Measurements from ENCODE around the gene PSMB2. TPM values are rescaled to one million over a fixed set of nuclear protein-coding genes. Genes with fewer than 3 reads are reported as not detected.

Gene PSMB2
- polyA plus RNA-seq, 1 donor from 2014 or later: 48.2 TPM

DNA sequence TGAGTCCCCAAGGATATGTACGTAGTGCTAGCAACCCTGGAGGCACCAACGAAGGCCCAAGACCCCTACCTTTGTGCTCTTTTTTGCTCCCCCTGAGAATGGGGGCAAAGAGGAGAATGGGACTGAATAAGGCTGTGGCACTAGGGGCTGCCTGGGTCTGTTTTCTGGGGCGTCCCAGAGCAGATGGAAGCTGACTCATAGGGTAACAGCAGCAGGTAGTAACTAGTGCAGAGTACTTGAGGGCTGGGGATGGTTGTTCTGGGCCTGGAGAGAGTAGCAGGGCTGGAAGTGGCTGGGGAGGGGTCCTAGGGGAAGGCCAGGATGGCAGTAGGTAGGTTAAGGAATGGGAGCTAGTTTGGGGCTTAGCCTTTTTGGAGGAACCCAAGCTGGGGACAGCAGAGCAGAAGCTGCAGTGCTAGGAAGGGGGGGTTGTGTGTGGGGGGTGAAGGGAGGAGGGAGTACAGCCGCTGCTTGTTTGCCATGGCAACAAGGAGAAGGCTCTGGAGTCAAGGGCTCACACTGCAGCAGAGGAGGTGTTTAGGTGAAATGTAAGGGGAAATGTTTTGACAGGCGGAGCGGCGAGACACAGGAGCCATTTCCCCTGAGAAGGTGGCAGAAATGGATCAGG lies 81.9 kb downstream of the PSMB2 start:
- Histone ChIP-seq H3K9me2 (ENCODE audit: insufficient read depth, low read length) (no peaks in the 10 kb centered on the region), H3K36me3 (ENCODE audit: insufficient read depth, low read length) (no peaks in the 10 kb centered on the region), H3F3A (ENCODE audit: insufficient read depth, low read length, poor library complexity, severe bottlenecking) (peaks cover 5% of the 10 kb centered on the region), H3K9me3 (ENCODE audit: low read length) (no peaks in the 10 kb centered on the region), H4K20me1 (ENCODE audit: insufficient read depth) (no peaks in the 10 kb centered on the region), H2AFZ (ENCODE audit: low read depth, low read length) (no peak overlapping the region), H3K4me3 (ENCODE audit: low read length) (peak overlapping the region; percentile 93), H3K27me3 (ENCODE audit: insufficient read depth, low read depth, low read length) (no peaks in the 10 kb centered on the region), H3K27ac (ENCODE audit: low read length) (peak overlapping the region; percentile 91), H3K9ac (ENCODE audit: low read length) (peak overlapping the region; percentile 87), H3K79me2 (replicated peaks; ENCODE audit: insufficient read depth, low read length) (peaks cover 18% of the 10 kb centered on the region), H3K4me2 (ENCODE audit: low read length) (peak overlapping the region; percentile 63)
- TF ChIP-seq RAD21 (conservative IDR thresholded peaks at IDR 0.05) (no peak), MXI1 (conservative IDR thresholded peaks at IDR 0.05; ENCODE audit: poor library complexity, severe bottlenecking) (peak; percentile 11)

DNA sequence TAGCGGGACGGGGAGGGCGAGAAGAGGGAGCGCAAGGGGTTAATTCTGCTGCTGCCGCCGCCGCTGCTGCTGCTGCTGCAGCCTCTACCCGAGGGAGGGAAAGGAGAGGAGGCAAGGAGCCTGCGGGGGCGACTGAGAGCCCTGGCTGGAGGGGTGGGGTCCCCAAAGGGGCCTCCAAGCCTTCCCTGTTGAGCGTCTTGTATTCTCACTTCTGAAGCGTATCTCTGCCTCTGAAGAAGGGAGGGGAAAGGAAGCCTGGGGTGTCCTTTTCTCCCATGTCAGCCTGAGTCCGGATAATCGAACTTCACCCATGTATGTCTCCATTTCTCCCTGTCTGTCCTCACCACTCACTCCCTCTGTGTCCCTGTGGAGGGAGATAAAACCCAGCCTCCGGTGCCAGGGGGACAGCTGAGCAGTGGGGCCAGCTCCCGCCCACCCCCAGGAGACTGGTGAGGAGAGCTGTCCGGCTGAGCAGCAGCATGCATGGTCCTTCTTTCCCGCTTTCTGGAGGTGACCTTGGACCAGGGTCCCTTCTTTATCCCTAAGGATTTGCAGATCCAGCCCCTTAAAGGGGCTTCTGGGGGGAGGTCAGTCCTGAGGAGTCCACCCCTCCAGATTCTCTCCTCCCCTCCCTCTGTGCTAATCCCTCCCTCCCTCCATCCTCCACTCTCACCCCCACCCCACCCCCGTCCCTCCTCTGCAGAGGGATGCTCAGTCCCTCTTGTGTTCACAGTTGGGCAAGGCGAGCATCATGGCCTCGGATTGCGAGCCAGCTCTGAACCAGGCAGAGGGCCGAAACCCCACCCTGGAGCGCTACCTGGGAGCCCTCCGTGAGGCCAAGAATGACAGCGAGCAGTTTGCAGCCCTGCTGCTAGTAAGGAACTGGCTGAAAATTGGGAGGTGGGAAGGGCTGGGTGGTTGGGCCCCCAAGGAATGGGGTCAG lies 82.7 kb downstream of the PSMB2 start:
- Histone ChIP-seq H3K9ac (ENCODE audit: low read length) (peak overlapping the region; percentile 87), H3K79me2 (replicated peaks; ENCODE audit: insufficient read depth, low read length) (peaks cover 18% of the 10 kb centered on the region), H4K20me1 (ENCODE audit: insufficient read depth) (no peaks in the 10 kb centered on the region), H3K9me2 (ENCODE audit: insufficient read depth, low read length) (no peaks in the 10 kb centered on the region), H3K27ac (ENCODE audit: low read length) (peak overlapping the region; percentile 91), H3K4me2 (ENCODE audit: low read length) (peak overlapping the region; percentile 63), H3K4me3 (ENCODE audit: low read length) (peak overlapping the region; percentile 93), H3K36me3 (ENCODE audit: insufficient read depth, low read length) (no peaks in the 10 kb centered on the region), H2AFZ (ENCODE audit: low read depth, low read length) (no peak overlapping the region), H3F3A (ENCODE audit: insufficient read depth, low read length, poor library complexity, severe bottlenecking) (peaks cover 5% of the 10 kb centered on the region), H3K27me3 (ENCODE audit: insufficient read depth, low read depth, low read length) (no peaks in the 10 kb centered on the region), H3K9me3 (ENCODE audit: low read length) (no peaks in the 10 kb centered on the region)
- peak; percentile 25 for TF ChIP-seq RAD21 (conservative IDR thresholded peaks at IDR 0.05)
- peak; percentile 21 for TF ChIP-seq POLR2AphosphoS5 (IDR thresholded peaks at IDR 0.05)
- no peak for TF ChIP-seq TAF1 (IDR thresholded peaks at IDR 0.05; ENCODE audit: low read depth)

DNA sequence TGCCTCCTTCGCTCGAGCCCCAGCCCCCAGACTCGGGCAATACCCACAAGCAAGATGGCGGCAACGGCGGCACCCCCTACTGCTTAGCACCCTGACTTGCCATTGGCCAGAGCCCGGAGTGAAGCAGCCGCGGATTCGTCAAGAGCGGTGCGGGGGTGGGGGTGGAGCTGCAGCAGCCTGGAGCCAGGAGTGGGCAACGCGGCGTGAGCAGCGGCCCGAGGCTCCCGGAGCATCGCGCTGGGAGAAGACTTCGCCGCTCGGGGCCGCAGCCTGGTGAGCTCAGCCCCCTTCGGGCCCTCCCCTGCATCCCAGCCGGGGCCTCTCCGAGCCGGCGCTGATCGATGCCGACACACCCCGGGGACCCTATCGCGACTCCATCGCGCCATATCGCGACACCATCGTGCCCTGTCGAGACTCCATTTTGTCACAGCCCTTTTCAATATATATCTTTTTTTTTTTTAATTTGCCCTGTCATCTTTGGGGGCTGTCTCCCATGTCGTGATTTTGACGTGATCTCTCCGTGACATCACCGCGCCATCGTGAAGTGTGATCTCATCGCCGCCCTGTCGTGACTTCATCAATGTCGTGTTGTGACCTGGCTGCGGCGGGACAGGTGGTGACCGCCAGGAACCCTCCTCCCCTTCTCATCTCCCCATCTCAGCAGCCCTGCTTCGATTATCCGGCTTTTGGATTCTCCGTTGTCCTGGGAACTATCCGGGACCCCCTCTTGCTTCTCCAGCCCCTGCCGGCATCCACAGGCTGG lies 83.5 kb downstream of the PSMB2 start, which contains the start of gene NCDN:
TSS of gene NCDN (plus strand) at position 189 of the 763 bp plus-strand sequence. CDS start at position 581, 392 bp downstream.
- H3K9ac ChIP-seq (ENCODE audit: low read length): peak within 1 kb of the TSS; percentile 87
- peak within 1 kb of the TSS; percentile 90 for H3K4me2 ChIP-seq (ENCODE audit: low read length)
- no peaks in the 10 kb centered on the region for H3K9me3 ChIP-seq (ENCODE audit: low read length)
- peak within 1 kb of the TSS; percentile 93 for H3K4me3 ChIP-seq (ENCODE audit: low read length)
- no peaks in the 10 kb centered on the region for H3K9me2 ChIP-seq (ENCODE audit: insufficient read depth, low read length)
- no peaks in the 10 kb centered on the region for H4K20me1 ChIP-seq (ENCODE audit: insufficient read depth)
- no peaks in the 10 kb centered on the region for H3K36me3 ChIP-seq (ENCODE audit: insufficient read depth, low read length)
- H2AFZ ChIP-seq (ENCODE audit: low read depth, low read length): peak within 1 kb of the TSS; percentile 66
- peak within 1 kb of the TSS; percentile 91 for H3K27ac ChIP-seq (ENCODE audit: low read length)
- H3F3A ChIP-seq (ENCODE audit: insufficient read depth, low read length, poor library complexity, severe bottlenecking): peaks cover 5% of the 10 kb centered on the region
- TF ChIP-seq CTCF (IDR thresholded peaks at IDR 0.05; ENCODE audit: poor library complexity, severe bottlenecking) (peak; percentile 27), TAF1 (IDR thresholded peaks at IDR 0.05; ENCODE audit: low read depth) (no peak), POLR2AphosphoS5 (IDR thresholded peaks at IDR 0.05) (no peak), SMC3 (conservative IDR thresholded peaks at IDR 0.05; ENCODE audit: poor library complexity) (peak; percentile 39), MXI1 (conservative IDR thresholded peaks at IDR 0.05; ENCODE audit: poor library complexity, severe bottlenecking) (peak; percentile 63), EP300 (conservative IDR thresholded peaks at IDR 0.05; ENCODE audit: poor library complexity, severe bottlenecking) (peak; percentile 47), REST (IDR thresholded peaks at IDR 0.05; ENCODE audit: borderline replicate concordance) (peak; percentile 38)
- H3K27me3 ChIP-seq (ENCODE audit: insufficient read depth, low read depth, low read length): no peaks in the 10 kb centered on the region
- H3K79me2 ChIP-seq (replicated peaks; ENCODE audit: insufficient read depth, low read length): peaks cover 18% of the 10 kb centered on the region

Measured in neural cell (in vitro differentiated cells).